CD14-positive monocyte (primary cell): Measurements from ENCODE around the gene TMEM42. TPM values are rescaled to one million over a fixed set of nuclear protein-coding genes. Genes with fewer than 3 reads are reported as not detected.

ENCODE experiments used
- DNase-seq, 3 donors: peaks; one replicate each; pipeline ENCODE4 v3.0.0-alpha.2; 2011 to 2022
- H2AFZ ChIP-seq: 2 replicates; pipeline ENCODE4 v1.6.0; 2012; ENCODE audit warnings: mild to moderate bottlenecking, low read depth, low read length, inconsistent platforms; ENCODE audit not compliant: insufficient read depth, poor library complexity, severe bottlenecking
- H3K27ac ChIP-seq, 2 donors: 1 replicate in 1 of 2; 2 replicates in 1 of 2; pipeline ENCODE4 v1.5.1; 2012 to 2013; ENCODE audit warnings: low read length in 2 of 2, control low read depth in 1 of 2, inconsistent platforms in 1 of 2, low read depth in 1 of 2, mild to moderate bottlenecking in 1 of 2
- H3K27me3 ChIP-seq, 2 donors: one replicate each; pipeline versions ENCODE4 v1.6.0 to v1.6.1; 2011 to 2013; ENCODE audit warnings: low read length in 2 of 2; ENCODE audit not compliant: control insufficient read depth in 2 of 2, insufficient read depth in 2 of 2
- H3K36me3 ChIP-seq, 2 donors: replicated peaks in 1 of 2; 1 replicate in 1 of 2; 2 replicates in 1 of 2; pipeline versions ENCODE4 v1.5.1 to v1.6.1; 2012 to 2013; ENCODE audit warnings: low read length in 2 of 2, control low read depth in 1 of 2, inconsistent platforms in 1 of 2, mild to moderate bottlenecking in 1 of 2; ENCODE audit not compliant: insufficient read depth in 2 of 2, control insufficient read depth in 1 of 2
- H3K4me1 ChIP-seq, 2 donors: 1 replicate in 1 of 2; 2 replicates in 1 of 2; pipeline versions ENCODE4 v1.5.1 to v1.6.1; 2012 to 2013; ENCODE audit warnings: low read length in 2 of 2, control low read depth in 1 of 2, inconsistent platforms in 1 of 2, mild to moderate bottlenecking in 1 of 2, moderate library complexity in 1 of 2; ENCODE audit not compliant: insufficient read depth in 2 of 2, control insufficient read depth in 1 of 2
- H3K4me2 ChIP-seq: replicated peaks from 2 replicates; pipeline ENCODE3; 2012; ENCODE audit warnings: low read length, moderate library complexity, mild to moderate bottlenecking; ENCODE audit not compliant: poor library complexity, severe bottlenecking; ENCODE audit errors: extremely low read depth
- H3K4me3 ChIP-seq, 3 experiments: fragments of 200-600 bp in 1 of 3; sonication (generic) in 1 of 3; replicated peaks in 1 of 3; 1 replicate in 2 of 3; 2 replicates in 1 of 3; pipeline ENCODE4 v1.5.1; 2011 to 2013; ENCODE audit warnings: low read length in 3 of 3, mild to moderate bottlenecking in 3 of 3, control low read depth in 2 of 3, low read depth in 2 of 3, inconsistent platforms in 1 of 3, moderate library complexity in 1 of 3
- H3K79me2 ChIP-seq: 2 replicates; pipeline ENCODE4 v1.6.0; 2012; ENCODE audit warnings: mild to moderate bottlenecking, control low read depth, inconsistent platforms, low read length, moderate library complexity; ENCODE audit not compliant: insufficient read depth
- H3K9ac ChIP-seq: 2 replicates; pipeline ENCODE4 v1.6.0; 2017; ENCODE audit warnings: low read length, mild to moderate bottlenecking; ENCODE audit not compliant: insufficient read depth, poor library complexity, severe bottlenecking
- H3K9me3 ChIP-seq, 2 donors: replicated peaks in 1 of 2; 1 replicate in 1 of 2; 2 replicates in 1 of 2; pipeline versions ENCODE4 v1.5.1 to v1.6.1; 2012 to 2013; ENCODE audit warnings: low read length in 2 of 2, control low read depth in 1 of 2; ENCODE audit not compliant: control insufficient read depth in 1 of 2, insufficient read depth in 1 of 2
- H4K20me1 ChIP-seq: 2 replicates; pipeline ENCODE4 v1.6.0; 2012; ENCODE audit warnings: mild to moderate bottlenecking, low read length, control low read depth, moderate library complexity; ENCODE audit not compliant: insufficient read depth
- H3K27ac Mint-ChIP-seq, 7 donors: one replicate each; pipeline ENCODE4 v1.8.0; 2020; ENCODE audit warnings: mild to moderate bottlenecking in 7 of 7, mixed read lengths in 7 of 7, moderate library complexity in 6 of 7, inconsistent platforms in 2 of 7
- H3K27me3 Mint-ChIP-seq, 3 donors: one replicate each; pipeline ENCODE4 v1.8.0; 2021 to 2022; ENCODE audit warnings: low read depth in 3 of 3, mild to moderate bottlenecking in 3 of 3, mixed read lengths in 3 of 3, moderate library complexity in 3 of 3, inconsistent platforms in 1 of 3
- H3K36me3 Mint-ChIP-seq, 2 donors: one replicate each; pipeline ENCODE4 v1.8.0; 2020; ENCODE audit warnings: mixed read lengths in 2 of 2, inconsistent platforms in 1 of 2, mild to moderate bottlenecking in 1 of 2
- H3K4me1 Mint-ChIP-seq: one replicate; pipeline ENCODE4 v1.8.0; 2020; ENCODE audit warnings: mild to moderate bottlenecking, mixed read lengths
- H3K4me3 Mint-ChIP-seq, 2 donors: one replicate each; pipeline ENCODE4 v1.8.0; 2020; ENCODE audit warnings: mild to moderate bottlenecking in 2 of 2, mixed read lengths in 2 of 2, moderate library complexity in 1 of 2
- H3K9me3 Mint-ChIP-seq, 7 donors: one replicate each; pipeline ENCODE4 v1.8.0; 2020 to 2022; ENCODE audit warnings: mixed read lengths in 7 of 7, mild to moderate bottlenecking in 6 of 7, moderate library complexity in 6 of 7, inconsistent platforms in 2 of 7
- WGBS: methylation state at CpG from one replicate; pipeline ENCODE4 v1.1.5; 2013; ENCODE audit warnings: missing lambda C conversion rate; ENCODE audit not compliant: insufficient coverage; 5-methylcytosine and 5-hydroxymethylcytosine counted together
- intact Hi-C, 2 donors: fragments of 100-400 bp; cut with micrococcal nuclease; formaldehyde crosslinking; loops; one replicate each; pipeline versions ENCODE4 v1.15.0 to v1.15.1; 2023
- polyA plus RNA-seq, 3 donors: library from polyadenylated mRNA; depleted of rRNA in 1 of 3; unstranded in 2 of 3; stranded (reverse) in 1 of 3; fragments of 300-500 nt in 2 of 3; fragments of >200 nt in 1 of 3; fragmentation: Illumina TruSeq in 2 of 3; gene quantifications; 1 replicate in 2 of 3; 2 replicates in 1 of 3; pipeline ENCODE4 v1.2.3, GENCODE V29; 2012 to 2021
- TF ChIP-seq, protein P1 (sequence below): fragments of 200-600 bp; IDR thresholded peaks from one replicate; pipeline ENCODE4 v1.8.0; 2022; ENCODE audit warnings: antibody characterized with exemption, mild to moderate bottlenecking

Gene TMEM42
- polyA plus RNA-seq, 3 donors: 16.2 to 31.2 (median 27.5) TPM

DNA sequence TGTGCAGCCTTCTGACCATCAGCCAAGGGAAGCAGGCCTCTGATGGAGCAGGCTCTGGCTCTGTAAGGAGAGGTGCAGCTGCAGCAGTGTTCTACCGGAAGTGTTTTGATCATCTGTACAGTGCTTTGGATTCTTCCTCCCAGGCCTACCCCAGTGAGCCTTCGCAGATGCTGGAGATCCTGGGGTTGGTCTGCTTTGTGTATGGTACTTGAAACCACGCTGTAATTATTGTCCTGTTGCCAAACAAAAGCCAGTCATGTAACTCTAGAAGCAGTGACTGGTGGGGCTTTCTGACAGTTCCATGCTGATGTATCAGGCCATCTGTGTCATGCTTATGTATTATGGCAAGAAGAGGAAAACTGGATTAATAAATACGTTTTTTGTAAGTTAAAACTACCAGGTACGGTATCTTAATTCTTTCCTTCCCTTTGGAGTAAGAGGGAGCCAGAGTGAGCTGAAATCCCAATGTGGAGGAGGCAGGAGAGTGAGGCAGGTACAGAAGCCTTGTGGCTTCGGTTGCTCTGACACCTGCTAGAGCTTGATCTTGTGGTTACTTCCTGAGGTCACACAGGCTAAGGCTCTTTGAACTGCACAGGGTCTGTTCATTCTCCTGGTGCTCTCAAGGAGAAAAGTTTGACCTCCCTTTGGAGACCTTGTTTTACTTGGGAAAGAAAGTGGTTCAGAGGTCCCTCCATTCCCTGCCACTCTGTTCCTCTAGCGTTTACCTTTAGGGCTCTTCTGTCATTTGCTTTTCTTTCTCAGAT is 3.7 kb downstream of the TMEM42 start:
- Histone ChIP-seq H3K4me1 (peaks cover 13 to 16% of the 10 kb centered on the region in 2 donors), H3K9me3 (no peaks in the 10 kb centered on the region), H3K36me3 (peaks cover 0 to 8% of the 10 kb centered on the region in 2 donors), H3K27me3 (no peaks in the 10 kb centered on the region), H3K9ac (no peak overlapping the region), H2AFZ (no peak overlapping the region), H3K4me2 (no peak overlapping the region), H4K20me1 (no peaks in the 10 kb centered on the region), H3K4me3 (no peak overlapping the region), H3K27ac (no peak overlapping the region), H3K79me2 (peaks cover 5% of the 10 kb centered on the region)
- Mint-ChIP-seq H3K4me1 (peaks cover 19% of the 10 kb centered on the region), H3K4me3 (no peak overlapping the region), H3K36me3 (peaks cover 8 to 17% of the 10 kb centered on the region in 2 donors), H3K27ac (no peak overlapping the region), H3K27me3 (peaks cover 0 to 4% (median 0%) of the 10 kb centered on the region in 3 donors), H3K9me3 (peaks cover 0 to 9% (median 0%) of the 10 kb centered on the region in 7 donors)
- DNase-seq: no peak
- TF ChIP-seq, protein P1, sequence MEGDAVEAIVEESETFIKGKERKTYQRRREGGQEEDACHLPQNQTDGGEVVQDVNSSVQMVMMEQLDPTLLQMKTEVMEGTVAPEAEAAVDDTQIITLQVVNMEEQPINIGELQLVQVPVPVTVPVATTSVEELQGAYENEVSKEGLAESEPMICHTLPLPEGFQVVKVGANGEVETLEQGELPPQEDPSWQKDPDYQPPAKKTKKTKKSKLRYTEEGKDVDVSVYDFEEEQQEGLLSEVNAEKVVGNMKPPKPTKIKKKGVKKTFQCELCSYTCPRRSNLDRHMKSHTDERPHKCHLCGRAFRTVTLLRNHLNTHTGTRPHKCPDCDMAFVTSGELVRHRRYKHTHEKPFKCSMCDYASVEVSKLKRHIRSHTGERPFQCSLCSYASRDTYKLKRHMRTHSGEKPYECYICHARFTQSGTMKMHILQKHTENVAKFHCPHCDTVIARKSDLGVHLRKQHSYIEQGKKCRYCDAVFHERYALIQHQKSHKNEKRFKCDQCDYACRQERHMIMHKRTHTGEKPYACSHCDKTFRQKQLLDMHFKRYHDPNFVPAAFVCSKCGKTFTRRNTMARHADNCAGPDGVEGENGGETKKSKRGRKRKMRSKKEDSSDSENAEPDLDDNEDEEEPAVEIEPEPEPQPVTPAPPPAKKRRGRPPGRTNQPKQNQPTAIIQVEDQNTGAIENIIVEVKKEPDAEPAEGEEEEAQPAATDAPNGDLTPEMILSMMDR: no peak
- intact Hi-C loops: no loop called here
- 74% methylated on average over 3 of the region's 7 CpGs for WGBS

DNA sequence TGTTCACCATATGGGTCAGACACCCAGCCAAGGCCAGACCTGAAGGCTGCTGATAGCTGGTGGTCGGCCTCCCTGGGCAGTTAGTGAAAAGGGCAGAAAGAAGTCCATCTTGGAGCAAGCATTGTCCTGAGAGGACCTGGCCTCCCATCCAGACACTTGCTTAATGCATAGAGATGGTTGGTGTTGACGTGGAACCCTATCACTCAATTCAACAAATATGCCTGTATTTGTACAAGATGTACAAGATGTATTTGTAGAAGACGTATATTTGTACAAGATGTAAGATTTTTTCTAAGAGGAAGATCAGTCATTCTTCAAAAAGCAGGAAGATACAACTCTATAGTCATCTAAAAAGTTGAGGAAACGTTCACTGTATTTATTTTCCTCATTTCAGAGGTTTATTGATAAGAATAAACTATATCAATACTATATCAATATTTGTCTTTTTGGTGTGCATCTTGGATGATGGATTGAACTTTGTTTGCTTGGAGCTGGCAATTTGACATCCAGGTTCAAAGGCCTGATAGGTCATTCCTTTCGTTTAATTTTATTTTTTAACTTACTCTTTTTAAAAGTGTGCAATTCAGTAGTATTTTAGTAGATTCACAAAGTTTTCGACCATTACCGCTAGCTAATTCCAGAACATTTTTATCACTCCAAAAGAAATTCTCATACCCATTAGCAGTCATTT is 5.9 kb downstream of the TMEM42 start:
- WGBS: no CpG with 5 or more reads among the region's 7 CpGs
- peak overlapping the region in 1 of 7 donors; percentile 55 for H3K27ac Mint-ChIP-seq
- no peak overlapping the region for H3K27ac ChIP-seq
- H3K27me3 Mint-ChIP-seq: peaks cover 0 to 5% (median under 1%) of the 10 kb centered on the region in 3 donors
- H3K9me3 Mint-ChIP-seq: peaks cover 0 to 9% (median 0%) of the 10 kb centered on the region in 7 donors
- peaks cover 2% of the 10 kb centered on the region for H3K79me2 ChIP-seq
- H3K27me3 ChIP-seq: no peaks in the 10 kb centered on the region
- peaks cover 10% of the 10 kb centered on the region for H3K4me1 Mint-ChIP-seq
- DNase-seq: no peak
- TF ChIP-seq, protein P1: no peak
- H3K36me3 Mint-ChIP-seq: peaks cover 8 to 17% of the 10 kb centered on the region in 2 donors
- no peak overlapping the region for H3K4me3 Mint-ChIP-seq
- no peak overlapping the region for H3K4me3 ChIP-seq
- H3K9me3 ChIP-seq: no peaks in the 10 kb centered on the region
- no peak overlapping the region for H3K9ac ChIP-seq
- peaks cover 2 to 3% of the 10 kb centered on the region in 2 donors for H3K4me1 ChIP-seq
- intact Hi-C loops: no loop called here
- no peak overlapping the region for H2AFZ ChIP-seq
- H4K20me1 ChIP-seq: no peaks in the 10 kb centered on the region
- H3K4me2 ChIP-seq: no peak overlapping the region
- peaks cover 0 to 8% of the 10 kb centered on the region in 2 donors for H3K36me3 ChIP-seq
